CD4-positive, alpha-beta T cell (primary cell): ENCODE data around the gene EARS2. TPM values are rescaled to one million over a fixed set of nuclear protein-coding genes. Genes with fewer than 3 reads are reported as not detected.

ENCODE experiments used
- ATAC-seq: fragments of 200-7000 bp; cut with Tn5 transposase; one replicate; pipeline ENCODE4 v1.10.0; 2022; ENCODE audit warnings: mild to moderate bottlenecking; ENCODE audit not compliant: poor library complexity
- CTCF ChIA-PET: fragments of 350-600 bp; sonication (Branson Sonifier 250); formaldehyde crosslinking; loops from one replicate; lab custom pipeline; 2021; ENCODE audit warnings: antibody characterized with exemption, inconsistent platforms; lab: Charles Lee
- POLR2A ChIA-PET: fragments of 350-600 bp; sonication (Branson Sonifier 250); formaldehyde crosslinking; loops from one replicate; lab custom pipeline; 2021; ENCODE audit warnings: antibody characterized with exemption, inconsistent platforms; lab: Charles Lee
- DNase-seq, 14 experiments: peaks; one replicate each; pipeline ENCODE4 v3.0.0-alpha.2; 2013 to 2020; ENCODE audit warnings: mixed read lengths in 2 of 14
- H3K27ac ChIP-seq, 2 donors: one replicate each; pipeline versions ENCODE4 v1.5.1 to v1.7.0; 2013; ENCODE audit warnings: low read length in 2 of 2, low read depth in 1 of 2, mild to moderate bottlenecking in 1 of 2
- H3K27me3 ChIP-seq, 2 experiments: 1 replicate in 1 of 2; 2 replicates in 1 of 2; pipeline versions ENCODE4 v1.6.1 to v1.7.0; 2013; ENCODE audit warnings: low read length in 2 of 2, control low read depth in 1 of 2, mild to moderate bottlenecking in 1 of 2, moderate library complexity in 1 of 2; ENCODE audit not compliant: insufficient read depth in 2 of 2, control insufficient read depth in 1 of 2
- H3K36me3 ChIP-seq: one replicate; pipeline ENCODE4 v1.6.1; 2013; ENCODE audit warnings: low read length, control low read depth; ENCODE audit not compliant: insufficient read depth
- H3K4me1 ChIP-seq: one replicate; pipeline ENCODE4 v1.6.1; 2013; ENCODE audit warnings: low read length, control low read depth; ENCODE audit not compliant: insufficient read depth
- H3K4me3 ChIP-seq: one replicate; pipeline ENCODE4 v1.5.1; 2013; ENCODE audit warnings: mild to moderate bottlenecking, low read length, moderate library complexity
- H3K9me3 ChIP-seq, 2 experiments: 1 replicate in 1 of 2; 2 replicates in 1 of 2; pipeline versions ENCODE4 v1.6.1 to v1.7.0; 2013; ENCODE audit warnings: low read length in 2 of 2, mild to moderate bottlenecking in 2 of 2, control low read depth in 1 of 2, moderate library complexity in 1 of 2; ENCODE audit not compliant: control insufficient read depth in 1 of 2, insufficient read depth in 1 of 2
- H3K27ac Mint-ChIP-seq: one replicate; pipeline ENCODE4 v1.8.0; 2020; ENCODE audit warnings: mixed read lengths
- H3K27me3 Mint-ChIP-seq: one replicate; pipeline ENCODE4 v1.8.0; 2021; ENCODE audit warnings: mixed read lengths
- H3K36me3 Mint-ChIP-seq: one replicate; pipeline ENCODE4 v1.8.0; 2021; ENCODE audit warnings: low read depth, mixed read lengths
- H3K4me1 Mint-ChIP-seq: one replicate; pipeline ENCODE4 v1.8.0; 2021; ENCODE audit warnings: low read depth, mixed read lengths
- H3K4me3 Mint-ChIP-seq: one replicate; pipeline ENCODE4 v1.8.0; 2020; ENCODE audit warnings: mild to moderate bottlenecking, mixed read lengths
- H3K9me3 Mint-ChIP-seq: one replicate; pipeline ENCODE4 v1.8.0; 2020; ENCODE audit warnings: mixed read lengths
- CTCF ChIP-seq: fragments of 200-600 bp; IDR thresholded peaks from one replicate; pipeline ENCODE4 v1.8.0; 2022; ENCODE audit warnings: antibody characterized with exemption, mild to moderate bottlenecking
- intact Hi-C, 2 experiments: fragments of 100-400 bp; cut with DNase I in 1 of 2; cut with micrococcal nuclease in 1 of 2; formaldehyde crosslinking; loops; one replicate each; pipeline versions ENCODE4 v1.15.1 to v1.9.0; 2023 to 2025; cut with DNase I, micrococcal nuclease
- total RNA-seq, 174 experiments: library from RNA in 2 of 174; stranded (reverse) in 2 of 174; gene quantifications; one replicate each; pipeline ENCODE4 v1.2.3 and lab custom pipeline; 2021 to 2026

EARS2 gene
- total RNA-seq, 2 experiments from 2014 or later = 7.9 to 8.0 TPM

GRCh38 chr16:23504453-23505179 lies 52.5 kb downstream of the EARS2 start:
- H3K36me3 Mint-ChIP-seq = peaks cover 10% of the 10 kb centered on the region
- POLR2A ChIA-PET = no interaction called here
- peak overlapping the region; percentile 79 for H3K27ac Mint-ChIP-seq
- Histone ChIP-seq H3K27ac (peak overlapping the region; percentile 26 to 40), H3K4me3 (no peak overlapping the region), H3K36me3 (peaks cover 15% of the 10 kb centered on the region), H3K4me1 (peaks cover 65% of the 10 kb centered on the region), H3K9me3 (no peaks in the 10 kb centered on the region), H3K27me3 (no peaks in the 10 kb centered on the region)
- DNase-seq (peak; percentile 23 to 84 (median 49)), ATAC-seq (peak; percentile 80)
- intact Hi-C loops = loop anchor here (5.0 to 10.0 kb wide), 2 partner anchors 50 to 52 kb away; partner anchors contain the start of gene COG7 (in 2 of the 2)
- H3K9me3 Mint-ChIP-seq = no peaks in the 10 kb centered on the region
- H3K4me3 Mint-ChIP-seq = peak overlapping the region; percentile 70
- CTCF ChIA-PET = interaction anchor here (0.6 to 1.2 kb wide), 2 partner anchors 34 to 53 kb away, joined by 3 read pairs; partner anchors contain the start of genes EARS2 and UBFD1
- H3K27me3 Mint-ChIP-seq = no peaks in the 10 kb centered on the region
- no peak for TF ChIP-seq CTCF
- peaks cover 88% of the 10 kb centered on the region for H3K4me1 Mint-ChIP-seq

- peaks cover 82% of the 10 kb centered on the region for H3K4me1 Mint-ChIP-seq
- no peaks in the 10 kb centered on the region for H3K27me3 Mint-ChIP-seq
- peak in 3 of 14 experiments; percentile 31 to 41 (median 38) for DNase-seq
- POLR2A ChIA-PET = no interaction called here
- intact Hi-C loops = loop anchor here in 1 of 2 experiments (10.0 kb wide), 1 partner anchor 49 kb away; the partner anchor contains the start of gene COG7
- CTCF ChIA-PET = interaction anchor here (1.2 kb wide), 1 partner anchor 53 kb away, joined by 3 read pairs; the partner anchor contains the start of genes EARS2 and UBFD1
- peak overlapping the region; percentile 79 for H3K27ac Mint-ChIP-seq
- Histone ChIP-seq H3K4me3 (no peak overlapping the region), H3K4me1 (peaks cover 62% of the 10 kb centered on the region), H3K27me3 (no peaks in the 10 kb centered on the region), H3K36me3 (peaks cover 15% of the 10 kb centered on the region), H3K27ac (peak overlapping the region in 1 of 2 donors; percentile 40), H3K9me3 (no peaks in the 10 kb centered on the region)
- no peaks in the 10 kb centered on the region for H3K9me3 Mint-ChIP-seq
- no peak for TF ChIP-seq CTCF
- no peak for ATAC-seq
- H3K4me3 Mint-ChIP-seq = no peak overlapping the region
- H3K36me3 Mint-ChIP-seq = peaks cover 10% of the 10 kb centered on the region
Measured at GRCh38 chr16:23504076-23504452, 53.1 kb downstream of the EARS2 start.

- DNase-seq = no peak
- CTCF ChIA-PET = no interaction called here
Measured at GRCh38 chr16:23502466-23502865, 54.7 kb downstream of the EARS2 start.

More at GRCh38 chr16:23502466-23502865, 54.7 kb downstream of the EARS2 start:
- POLR2A ChIA-PET = no interaction called here
- Mint-ChIP-seq H3K4me1 (peaks cover 82% of the 10 kb centered on the region), H3K27me3 (no peaks in the 10 kb centered on the region), H3K4me3 (no peak overlapping the region), H3K27ac (no peak overlapping the region), H3K9me3 (no peaks in the 10 kb centered on the region), H3K36me3 (peaks cover 13% of the 10 kb centered on the region)
- H3K36me3 ChIP-seq = peaks cover 15% of the 10 kb centered on the region
- H3K4me3 ChIP-seq = no peak overlapping the region
- intact Hi-C loops = loop anchor here in 1 of 2 experiments (10.0 kb wide), 1 partner anchor 48 kb away; the partner anchor contains the start of gene COG7
- no peak for TF ChIP-seq CTCF
- no peaks in the 10 kb centered on the region for H3K9me3 ChIP-seq
- ATAC-seq = no peak
- H3K27ac ChIP-seq = no peak overlapping the region
- H3K27me3 ChIP-seq = no peaks in the 10 kb centered on the region
- peaks cover 54% of the 10 kb centered on the region for H3K4me1 ChIP-seq
